AG04450 (cell line): ENCODE data around the gene FHAD1. TPM values are rescaled to one million over a fixed set of nuclear protein-coding genes. Genes with fewer than 3 reads are reported as not detected.

Experiments
- CTCF ChIA-PET: fragments of 300-600, 350-600 bp; formaldehyde crosslinking; extraction: SDS; loops from one replicate; lab custom pipeline; 2022; ENCODE audit warnings: antibody characterized with exemption, inconsistent platforms; lab: Charles Lee
- POLR2A ChIA-PET: fragments of 350-600 bp; formaldehyde crosslinking; extraction: SDS; loops from one replicate; lab custom pipeline; 2021; ENCODE audit warnings: antibody characterized with exemption, inconsistent platforms; lab: Yijun Ruan, JAX
- DNase-seq: peaks from one replicate; pipeline ENCODE4 v3.0.0-alpha.2; 2011; ENCODE audit warnings: low read depth, low spot score
- H3K27ac ChIP-seq: one replicate; pipeline ENCODE4 v1.5.1; 2012; ENCODE audit warnings: low read depth, low read length, control low read depth
- H3K27me3 ChIP-seq: one replicate; pipeline ENCODE4 v1.6.0; 2012; ENCODE audit warnings: low read length; ENCODE audit not compliant: control insufficient read depth, insufficient read depth
- H3K4me3 ChIP-seq: 2 replicates; pipeline ENCODE4 v1.5.1; 2011; ENCODE audit warnings: mild to moderate bottlenecking, low read depth, low read length, control low read depth
- H3K9me3 ChIP-seq: 2 replicates; pipeline ENCODE4 v1.5.1; 2012; ENCODE audit warnings: low read length; ENCODE audit not compliant: control insufficient read depth, insufficient read depth
- CTCF ChIP-seq: IDR thresholded peaks from 2 replicates; pipeline ENCODE4 v1.5.1; 2011; ENCODE audit warnings: low read depth, low read length, control low read depth, inconsistent platforms
- polyA plus RNA-seq: library from polyadenylated mRNA; depleted of rRNA; stranded (reverse); fragments of >200 nt; gene quantifications from 2 replicates; pipeline ENCODE4 v1.2.3, GENCODE V29; 2011

FHAD1 gene
- polyA plus RNA-seq, 1 experiment: 0.36 TPM

GRCh38 chr1:15283526-15283925 lies 36.5 kb downstream of the FHAD1 start:
- Histone ChIP-seq H3K27ac (no peak overlapping the region), H3K27me3 (peaks cover 6% of the 10 kb centered on the region), H3K9me3 (no peaks in the 10 kb centered on the region), H3K4me3 (no peak overlapping the region)
- POLR2A ChIA-PET: no interaction called here
- DNase-seq: no peak
- TF ChIP-seq CTCF: peak; percentile 27; the same call in 1 of the 2 replicates
- CTCF ChIA-PET: interaction anchor here (0.9 to 1.7 kb wide), 4 partner anchors 10 to 155 kb away, joined by 3 to 8 read pairs (median 5); no protein-coding TSS in a partner anchor

- no peak for TF ChIP-seq CTCF
- Histone ChIP-seq H3K27ac (no peak overlapping the region), H3K27me3 (no peaks in the 10 kb centered on the region), H3K4me3 (no peak overlapping the region), H3K9me3 (no peaks in the 10 kb centered on the region; the same call in 1 of the 2 replicates)
- POLR2A ChIA-PET: no interaction called here
- DNase-seq: no peak
- CTCF ChIA-PET: no interaction called here
These were observed 39.4 kb downstream of the FHAD1 start for GRCh38 chr1:15286452-15286851.

- Histone ChIP-seq H3K27ac (no peak overlapping the region), H3K27me3 (no peaks in the 10 kb centered on the region), H3K9me3 (peaks cover 2% of the 10 kb centered on the region; the same call in 1 of the 2 replicates), H3K4me3 (no peak overlapping the region)
- TF ChIP-seq CTCF: no peak
- POLR2A ChIA-PET: no interaction called here
- DNase-seq: no peak
- CTCF ChIA-PET: interaction anchor here (1.5 kb wide), 1 partner anchor 37 kb away, joined by 5 read pairs; no protein-coding TSS in a partner anchor
These were observed 40.3 kb downstream of the FHAD1 start for GRCh38 chr1:15287035-15287979.

GRCh38 chr1:15288173-15288926 lies 41.3 kb downstream of the FHAD1 start:
- TF ChIP-seq CTCF: no peak
- H3K4me3 ChIP-seq: no peak overlapping the region
- H3K27ac ChIP-seq: no peak overlapping the region
- CTCF ChIA-PET: interaction anchor here (1.5 to 3.6 kb wide), 2 partner anchors 16 to 36 kb away, joined by 5 to 14 read pairs; no protein-coding TSS in a partner anchor
- DNase-seq: no peak
- POLR2A ChIA-PET: no interaction called here
- H3K27me3 ChIP-seq: no peaks in the 10 kb centered on the region
- peaks cover 2% of the 10 kb centered on the region; the same call in 1 of the 2 replicates for H3K9me3 ChIP-seq
